Measurements from ENCODE around the gene UQCR10.

GRCh38 chr22:29737251-29738117 is 29.7 kb upstream of the UQCR10 start:
- TF ChIP-seq POLR2A (IDR thresholded peaks at IDR 0.05) (no peak), EP300 (IDR thresholded peaks at IDR 0.05) (no peak), CTCF (IDR thresholded peaks at IDR 0.05) (no peak)

Measured in suprapubic skin (tissue), 3 donors.